HG03196 (cell line): ENCODE data around the gene HOXB6.

Source experiments
- ATAC-seq: cut with Tn5 transposase; IDR thresholded peaks from one replicate; pipeline ENCODE4 v1.9.1; 2021; ENCODE audit not compliant: unreplicated experiment

Gene HOXB6

GRCh38 chr17:48622857-48623256 is 18.1 kb upstream of the HOXB6 start:
- ATAC-seq, result no peak

DNA sequence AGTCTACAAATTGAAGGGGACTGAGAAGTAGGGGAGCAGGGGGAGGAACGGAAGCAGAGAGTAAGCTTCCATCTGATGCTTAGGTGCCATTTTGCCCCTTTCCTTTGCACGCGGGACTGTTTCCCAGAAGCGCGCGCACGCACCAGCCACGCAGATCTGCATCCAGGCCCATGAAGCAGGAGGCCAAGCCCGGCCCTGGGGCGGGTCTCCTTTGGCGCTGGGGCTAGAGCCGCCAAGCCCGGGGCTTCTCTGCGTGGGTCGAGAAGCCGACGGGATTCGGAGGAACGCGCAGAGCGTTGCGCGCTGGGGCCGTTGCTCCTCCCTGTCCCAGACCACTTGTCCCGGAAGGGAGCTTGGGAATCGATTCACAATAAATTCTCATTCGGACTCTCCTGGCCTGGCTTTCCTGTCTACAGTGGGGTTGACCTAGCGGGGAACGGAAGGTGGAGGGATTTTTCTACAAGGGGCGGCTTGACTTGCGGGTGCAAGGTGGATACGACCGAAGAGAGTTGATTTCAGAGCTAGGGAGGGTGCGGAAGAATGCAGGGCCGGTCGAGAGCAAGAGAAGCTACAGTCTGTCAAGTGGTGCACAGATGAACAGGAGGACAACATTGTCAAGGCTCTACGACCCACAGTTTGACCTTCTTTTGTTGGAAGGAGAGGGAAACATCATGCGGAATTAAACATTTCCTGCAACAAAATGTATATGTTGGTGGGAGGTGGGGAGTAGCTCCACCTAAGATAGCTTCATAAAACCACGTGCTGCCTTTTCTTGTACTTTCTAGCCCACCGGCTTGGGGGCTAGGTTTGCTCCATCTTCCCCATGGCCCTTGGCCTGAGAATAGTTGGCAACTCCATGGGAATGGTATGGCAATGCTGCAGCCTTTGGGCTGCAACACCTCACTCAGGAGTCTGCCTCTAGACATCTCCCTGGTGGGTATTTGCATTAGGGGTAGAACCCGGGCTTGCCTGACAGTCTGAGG is 16.9 kb upstream of the HOXB6 start:
- ATAC-seq, result no peak

GRCh38 chr17:48620461-48621139 is 15.8 kb upstream of the HOXB6 start:
- no peak for ATAC-seq

- ATAC-seq, result no peak
Measured at GRCh38 chr17:48619826-48620449, 15.2 kb upstream of the HOXB6 start.

- no peak for ATAC-seq
Measured at GRCh38 chr17:48618256-48618896, 13.6 kb upstream of the HOXB6 start.

- no peak for ATAC-seq
Measured at GRCh38 chr17:48617471-48618255, 12.9 kb upstream of the HOXB6 start.

GRCh38 chr17:48616717-48617470 is 12.1 kb upstream of the HOXB6 start:
- no peak for ATAC-seq

DNA sequence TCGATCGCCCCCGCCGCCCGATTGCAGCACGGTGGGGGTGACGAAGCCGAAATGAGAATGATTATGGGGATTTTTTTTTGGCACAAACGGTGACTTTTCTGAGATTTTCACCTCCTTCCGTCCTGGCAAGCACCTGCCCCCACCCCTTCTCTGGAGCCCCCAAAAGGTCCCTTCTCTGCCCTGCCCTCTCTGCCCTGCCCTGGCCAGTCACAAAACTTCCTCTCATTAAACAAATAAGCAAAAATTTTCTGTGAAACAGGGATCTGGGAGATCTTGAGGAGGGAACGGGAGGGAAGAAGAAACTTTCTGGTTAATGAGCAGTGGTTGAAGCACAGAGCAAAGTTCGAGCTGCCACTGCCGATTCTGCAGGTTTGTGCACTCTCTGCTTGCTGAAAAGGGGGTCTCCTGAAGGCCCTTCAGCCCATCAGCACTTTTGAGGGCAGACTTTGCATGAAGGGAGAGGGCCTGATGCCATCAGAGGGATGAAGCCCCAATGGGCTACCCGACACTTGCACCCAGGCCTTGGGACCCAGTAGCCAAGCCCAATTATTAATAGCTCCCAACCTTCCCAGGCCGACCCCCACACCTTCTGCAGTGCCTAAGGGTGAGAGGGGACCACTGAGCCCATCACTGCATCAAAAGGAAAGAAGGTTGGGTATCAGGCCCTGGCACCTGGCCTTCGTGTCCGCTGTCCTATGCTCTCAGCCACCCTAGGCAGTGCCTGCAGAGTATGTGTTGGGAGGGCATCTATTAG is 11.4 kb upstream of the HOXB6 start:
- no peak for ATAC-seq

DNA sequence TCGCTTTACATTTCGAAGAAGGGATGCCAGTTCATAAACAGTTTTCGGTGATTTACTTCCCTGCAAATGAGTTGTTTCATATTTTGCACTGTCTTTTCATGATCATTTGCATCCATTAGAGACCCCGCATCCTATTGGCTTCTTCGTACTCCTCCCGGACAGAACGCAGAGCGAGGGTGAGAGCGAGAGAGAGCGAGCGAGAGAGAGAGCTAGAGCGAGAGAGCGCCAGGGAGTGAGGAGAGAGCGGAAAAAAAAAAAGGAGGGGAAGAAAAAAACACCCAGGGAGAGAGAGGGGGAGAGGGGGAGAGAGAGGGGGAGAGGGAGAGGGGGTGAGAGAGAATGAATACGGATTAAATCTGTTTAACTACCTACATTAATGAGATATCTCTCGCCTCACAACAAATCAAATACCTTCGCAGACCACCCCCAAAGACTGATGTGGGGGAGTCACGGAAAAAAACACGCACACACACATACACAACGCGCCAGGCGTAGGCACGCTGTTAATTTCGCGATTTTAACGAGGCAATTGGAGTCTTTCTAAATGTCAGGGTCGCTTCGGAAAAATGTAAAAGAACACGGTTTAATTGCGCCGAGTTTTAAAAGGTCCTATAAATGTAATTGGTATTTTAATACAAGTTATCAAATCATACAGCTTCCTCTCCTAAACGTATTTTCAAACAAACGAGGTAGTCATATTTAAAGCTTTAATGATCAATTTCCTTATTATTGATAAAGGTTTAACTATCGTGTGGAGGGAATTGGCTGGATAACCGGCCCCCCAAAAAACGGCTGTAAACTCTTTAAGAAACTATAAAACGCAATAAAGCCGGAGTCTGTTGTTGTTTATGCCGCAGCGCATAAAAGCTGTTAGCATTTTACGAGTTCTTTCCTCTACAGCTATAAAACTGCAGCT is 10.5 kb upstream of the HOXB6 start, which contains the start of gene HOXB8:
HOXB8 (minus strand) TSS at position 246 of the 916 bp plus-strand sequence. CDS start 588 bp downstream, outside the sequence.
- no peak for ATAC-seq

GRCh38 chr17:48613862-48614694 is 9.3 kb upstream of the HOXB6 start:
- ATAC-seq, result no peak

DNA sequence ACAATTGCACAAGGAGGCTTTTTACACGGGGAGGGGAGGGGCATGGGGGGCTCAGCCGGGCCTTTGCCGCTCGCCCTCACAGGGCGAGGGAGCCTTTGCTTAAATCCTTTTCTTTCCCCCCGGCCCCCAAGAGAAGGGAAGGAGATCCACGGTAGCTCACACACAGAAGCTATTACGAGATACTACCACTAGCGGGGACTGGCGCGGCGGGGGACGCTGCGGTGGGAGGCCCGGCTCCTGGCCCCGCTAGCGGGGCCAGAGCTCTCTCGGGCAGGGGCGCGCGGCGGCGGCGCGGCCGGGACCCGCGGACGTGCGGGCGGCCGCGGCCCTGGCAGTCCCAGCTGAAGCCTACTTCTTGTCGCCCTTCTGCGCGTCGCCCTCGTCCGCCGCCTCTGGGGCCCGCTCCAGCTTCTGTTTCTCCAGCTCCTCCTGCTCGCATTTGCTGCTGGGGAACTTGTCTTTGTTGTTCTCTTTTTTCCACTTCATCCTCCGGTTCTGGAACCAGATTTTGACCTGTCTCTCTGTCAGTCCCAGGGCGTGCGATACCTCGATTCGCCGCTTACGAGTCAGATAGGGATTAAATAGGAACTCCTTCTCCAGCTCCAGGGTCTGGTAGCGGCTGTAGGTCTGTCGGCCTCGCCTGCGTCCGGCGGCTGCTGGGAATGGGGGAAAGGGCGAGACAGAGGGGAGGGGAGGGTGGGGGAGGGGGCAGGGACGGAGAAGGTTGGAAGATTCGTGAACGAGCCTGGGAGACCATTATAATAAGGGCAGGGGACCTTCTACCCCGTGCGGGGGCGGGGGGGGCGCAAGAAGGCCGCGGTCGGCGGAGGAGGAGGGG is 8.3 kb upstream of the HOXB6 start:
- no peak for ATAC-seq

DNA sequence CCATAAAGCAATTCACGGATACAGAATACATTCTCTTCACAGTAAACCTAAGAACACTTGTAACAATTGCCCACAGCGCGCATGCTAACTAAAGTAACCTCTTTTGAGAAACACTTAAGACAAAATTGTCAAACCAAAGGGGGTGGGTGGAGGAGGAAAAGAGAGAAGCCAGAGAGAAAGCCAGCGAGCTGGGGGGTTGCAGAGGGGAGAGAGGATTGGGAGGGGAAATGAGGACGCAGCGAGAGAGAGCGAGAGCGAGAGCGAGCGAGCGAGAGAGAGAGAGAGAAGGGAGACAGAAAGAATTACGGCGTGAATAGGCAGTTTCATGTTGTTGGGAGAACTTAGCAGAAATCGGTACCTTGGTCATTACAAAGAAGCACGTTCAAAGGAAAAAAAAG is 7.7 kb upstream of the HOXB6 start:
- no peak for ATAC-seq

DNA sequence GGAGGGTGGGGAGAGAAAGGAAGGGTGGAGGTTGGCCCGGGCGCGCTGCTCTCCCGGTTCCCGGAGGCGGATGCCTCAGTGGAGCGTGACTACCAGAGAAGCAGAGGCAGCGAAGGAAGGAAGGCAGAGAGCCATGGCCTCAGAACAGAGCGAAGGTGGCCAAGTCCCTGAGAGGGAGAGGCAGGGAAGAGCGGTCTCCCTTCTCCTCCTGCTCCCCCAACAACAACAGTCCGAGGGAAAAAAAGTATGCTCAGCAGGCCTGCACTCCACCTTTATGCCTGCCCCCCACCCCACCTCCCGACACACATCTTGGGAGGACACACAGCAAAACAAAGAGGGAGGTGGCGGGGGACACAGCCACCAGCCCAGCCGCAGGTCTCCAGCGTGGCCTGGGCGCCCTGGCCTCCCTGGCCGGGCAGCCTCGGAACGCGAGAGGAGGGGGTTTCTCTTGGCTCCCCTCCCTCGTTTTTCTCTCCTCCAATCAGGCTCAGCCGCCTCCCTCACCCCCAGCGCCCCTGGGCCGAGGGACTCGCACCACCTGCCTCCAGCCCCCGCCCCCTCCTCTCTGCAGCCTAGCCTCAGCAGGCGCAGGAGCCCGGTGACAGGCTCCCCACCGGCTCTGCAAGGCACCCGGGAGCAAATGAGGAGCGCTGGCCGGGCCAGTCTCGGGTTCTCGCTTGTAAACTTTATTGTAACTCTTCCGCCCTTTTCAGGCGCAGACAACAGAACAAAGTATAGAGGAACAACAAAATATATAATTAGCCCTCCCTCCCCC is 7.1 kb upstream of the HOXB6 start:
- ATAC-seq, result no peak

GRCh38 chr17:48611213-48611612 is 6.4 kb upstream of the HOXB6 start:
- ATAC-seq, result no peak
